GM18868 (cell line): Measurements from ENCODE around the gene EDN2.

Experiments used
- ATAC-seq: cut with Tn5 transposase; IDR thresholded peaks from one replicate; pipeline ENCODE4 v1.9.1; 2021; ENCODE audit warnings: mild to moderate bottlenecking, moderate library complexity; ENCODE audit not compliant: unreplicated experiment

The EDN2 gene

GRCh38 chr1:41468122-41468762, 16.2 kb downstream of the EDN2 start:
- no peak for ATAC-seq

- ATAC-seq, result no peak
Observed at GRCh38 chr1:41467673-41468072, 16.8 kb downstream of the EDN2 start.

- ATAC-seq, result no peak
Observed at GRCh38 chr1:41466146-41466545, 18.3 kb downstream of the EDN2 start.

GRCh38 chr1:41465741-41466140, 18.7 kb downstream of the EDN2 start:
- no peak for ATAC-seq

- no peak for ATAC-seq
Observed at GRCh38 chr1:41464885-41465284, 19.6 kb downstream of the EDN2 start.

GRCh38 chr1:41463516-41463915, 21.0 kb downstream of the EDN2 start:
- no peak for ATAC-seq

GRCh38 chr1:41462680-41463004, 21.8 kb downstream of the EDN2 start:
- ATAC-seq, result no peak

- ATAC-seq, result no peak
Observed at GRCh38 chr1:41461790-41462679, 22.4 kb downstream of the EDN2 start.

GRCh38 chr1:41456847-41457540, 27.5 kb downstream of the EDN2 start:
- no peak for ATAC-seq

- ATAC-seq, result no peak
Observed at GRCh38 chr1:41455479-41456332, 28.8 kb downstream of the EDN2 start.

GRCh38 chr1:41454406-41454805, 30.1 kb downstream of the EDN2 start:
- no peak for ATAC-seq

- no peak for ATAC-seq
Observed at GRCh38 chr1:41452704-41453290, 31.7 kb downstream of the EDN2 start.

GRCh38 chr1:41450747-41451285, 33.7 kb downstream of the EDN2 start:
- ATAC-seq, result no peak

GRCh38 chr1:41449326-41449921, 35.1 kb downstream of the EDN2 start:
- ATAC-seq, result no peak

- no peak for ATAC-seq
Observed at GRCh38 chr1:41448821-41449220, 35.7 kb downstream of the EDN2 start.

GRCh38 chr1:41447995-41448770, 36.3 kb downstream of the EDN2 start:
- no peak for ATAC-seq

- no peak for ATAC-seq
Observed at GRCh38 chr1:41446851-41447610, 37.5 kb downstream of the EDN2 start.

- no peak for ATAC-seq
Observed at GRCh38 chr1:41444785-41445184, 39.7 kb downstream of the EDN2 start.
